HEK293 (cell line): ENCODE measurements around the gene MC1R.

Source experiments
- BCL6B ChIP-seq: fragments of 450-650 bp; formaldehyde crosslinking; IDR thresholded peaks from 2 replicates; pipeline ENCODE4 v1.5.1; 2017; ENCODE audit warnings: missing biosample characterization, missing genetic modification characterization
- HIC1 ChIP-seq: fragments of 450-650 bp; formaldehyde crosslinking; IDR thresholded peaks from 2 replicates; pipeline ENCODE4 v1.5.1; 2016; ENCODE audit warnings: missing biosample characterization, missing genetic modification characterization
- INSM2 ChIP-seq: fragments of 450-650 bp; formaldehyde crosslinking; IDR thresholded peaks from 2 replicates; pipeline ENCODE4 v1.5.1; 2016; ENCODE audit warnings: missing biosample characterization, missing genetic modification characterization
- KLF7 ChIP-seq: fragments of 450-650 bp; formaldehyde crosslinking; IDR thresholded peaks from 2 replicates; pipeline ENCODE4 v1.5.1; 2016; ENCODE audit warnings: missing biosample characterization, missing genetic modification characterization, borderline replicate concordance
- PRDM10 ChIP-seq: fragments of 450-650 bp; formaldehyde crosslinking; IDR thresholded peaks from 2 replicates; pipeline ENCODE4 v1.5.1; 2016; ENCODE audit warnings: missing biosample characterization, missing genetic modification characterization
- PRDM6 ChIP-seq: fragments of 450-650 bp; formaldehyde crosslinking; IDR thresholded peaks from 2 replicates; pipeline ENCODE4 v1.5.1; 2017; ENCODE audit warnings: missing biosample characterization, missing genetic modification characterization
- SALL2 ChIP-seq: fragments of 450-650 bp; formaldehyde crosslinking; IDR thresholded peaks from 2 replicates; pipeline ENCODE4 v1.5.0; 2017; ENCODE audit warnings: missing biosample characterization, mild to moderate bottlenecking, missing genetic modification characterization, borderline replicate concordance
- SP2 ChIP-seq: fragments of 450-650 bp; formaldehyde crosslinking; IDR thresholded peaks from 2 replicates; pipeline ENCODE4 v1.5.1; 2016; ENCODE audit warnings: missing biosample characterization, missing genetic modification characterization
- SP7 ChIP-seq: fragments of 450-650 bp; formaldehyde crosslinking; IDR thresholded peaks from 2 replicates; pipeline ENCODE4 v1.5.1; 2016; ENCODE audit warnings: missing biosample characterization, missing genetic modification characterization
- TSHZ1 ChIP-seq: fragments of 450-650 bp; formaldehyde crosslinking; IDR thresholded peaks from 2 replicates; pipeline ENCODE4 v1.5.1; 2016; ENCODE audit warnings: missing biosample characterization, missing genetic modification characterization, borderline replicate concordance
- ZBTB48 ChIP-seq: fragments of 450-650 bp; formaldehyde crosslinking; IDR thresholded peaks from 2 replicates; pipeline ENCODE4 v1.5.1; 2016; ENCODE audit warnings: missing biosample characterization, missing genetic modification characterization
- ZNF239 ChIP-seq: fragments of 450-650 bp; formaldehyde crosslinking; IDR thresholded peaks from 2 replicates; pipeline ENCODE4 v1.5.1; 2016; ENCODE audit warnings: missing biosample characterization, missing genetic modification characterization
- ZNF423 ChIP-seq: fragments of 450-650 bp; formaldehyde crosslinking; IDR thresholded peaks from 2 replicates; pipeline ENCODE4 v1.5.1; 2016; ENCODE audit warnings: missing biosample characterization, missing genetic modification characterization
- ZNF449 ChIP-seq: fragments of 450-650 bp; formaldehyde crosslinking; IDR thresholded peaks from 2 replicates; pipeline ENCODE4 v1.5.1; 2017; ENCODE audit warnings: missing biosample characterization, mild to moderate bottlenecking, missing genetic modification characterization, moderate library complexity
- ZNF600 ChIP-seq: fragments of 450-650 bp; formaldehyde crosslinking; IDR thresholded peaks from 2 replicates; pipeline ENCODE4 v1.5.1; 2016; ENCODE audit warnings: missing biosample characterization, missing genetic modification characterization
- ZNF660 ChIP-seq: fragments of 450-650 bp; IDR thresholded peaks from 2 replicates; pipeline ENCODE4 v1.5.1; 2018; ENCODE audit warnings: missing biosample characterization, mild to moderate bottlenecking, missing genetic modification characterization
- ZNF692 ChIP-seq: fragments of 450-650 bp; formaldehyde crosslinking; IDR thresholded peaks from 2 replicates; pipeline ENCODE4 v1.5.1; 2016; ENCODE audit warnings: missing biosample characterization, missing genetic modification characterization
- ZNF785 ChIP-seq: fragments of 450-650 bp; formaldehyde crosslinking; IDR thresholded peaks from 2 replicates; pipeline ENCODE4 v1.5.1; 2016; ENCODE audit warnings: missing biosample characterization, missing genetic modification characterization
- ZNF792 ChIP-seq: fragments of 450-650 bp; formaldehyde crosslinking; IDR thresholded peaks from 2 replicates; pipeline ENCODE4 v1.5.1; 2016; ENCODE audit warnings: missing biosample characterization, missing genetic modification characterization

MC1R gene

GRCh38 chr16:89873109-89873971 is 45.3 kb upstream of the MC1R start, which contains the start of gene TCF25 (continued):
- peak; percentile 73 for TF ChIP-seq ZNF600 (tag by site-specific recombination)
- TF ChIP-seq PRDM10, result peak; percentile 28; the same call in 1 of the 2 replicates
- TF ChIP-seq SP7 (tag by site-specific recombination), result peak; percentile 54; the same call in 1 of the 2 replicates
- no peak for TF ChIP-seq ZNF449
- peak; percentile 78 for TF ChIP-seq ZNF692 (tag by site-specific recombination)
- 0 out of 2 replicates have a peak, but pooled peaks have one; percentile 43 for TF ChIP-seq ZNF239
- no peak for TF ChIP-seq PRDM6
- peak; percentile 97 for TF ChIP-seq ZNF423 (tag by site-specific recombination)
- TF ChIP-seq ZBTB48 (tag by site-specific recombination), result peak; percentile 79
- peak; percentile 57 for TF ChIP-seq ZNF792 (tag by site-specific recombination)
- peak; percentile 15 for TF ChIP-seq ZNF660 (tag by site-specific recombination)
- TF ChIP-seq TSHZ1 (tag by site-specific recombination), result no peak
- TF ChIP-seq SP2 (tag by site-specific recombination), result peak; percentile 37
- 0 out of 2 replicates have a peak, but pooled peaks have one; percentile 19 for TF ChIP-seq BCL6B (tag by site-specific recombination)
- TF ChIP-seq HIC1, result peak; percentile 66
- TF ChIP-seq ZNF785, result no peak
- TF ChIP-seq SALL2 (tag by site-specific recombination), result no peak
- 0 out of 2 replicates have a peak, but pooled peaks have one; percentile 14 for TF ChIP-seq INSM2
- peak; percentile 60; the same call in 1 of the 2 replicates for TF ChIP-seq KLF7 (tag by site-specific recombination)
